ENCODE measurements around the gene GRIPAP1.

DNA sequence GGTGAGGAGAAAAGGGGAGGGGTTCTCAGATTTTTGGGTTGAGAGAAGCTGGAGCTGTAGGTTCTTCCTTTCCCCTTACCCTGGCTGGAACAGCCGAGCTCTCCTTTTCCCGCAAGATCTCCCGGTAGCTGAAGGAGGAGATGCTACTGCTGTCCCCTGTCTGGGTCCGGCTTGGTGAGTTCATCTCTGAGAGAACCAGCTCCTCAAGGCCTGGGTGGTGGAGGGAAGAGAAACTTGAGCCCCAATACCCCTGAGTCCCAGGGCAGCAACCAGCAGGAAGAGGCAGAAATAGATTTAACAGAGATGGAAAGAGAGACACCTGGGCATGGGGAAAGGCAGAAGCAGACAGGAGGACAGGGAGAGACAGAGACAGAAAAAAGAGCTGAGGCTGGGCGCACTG, 23.8 kb downstream of the GRIPAP1 start:
- TF ChIP-seq, protein P1, sequence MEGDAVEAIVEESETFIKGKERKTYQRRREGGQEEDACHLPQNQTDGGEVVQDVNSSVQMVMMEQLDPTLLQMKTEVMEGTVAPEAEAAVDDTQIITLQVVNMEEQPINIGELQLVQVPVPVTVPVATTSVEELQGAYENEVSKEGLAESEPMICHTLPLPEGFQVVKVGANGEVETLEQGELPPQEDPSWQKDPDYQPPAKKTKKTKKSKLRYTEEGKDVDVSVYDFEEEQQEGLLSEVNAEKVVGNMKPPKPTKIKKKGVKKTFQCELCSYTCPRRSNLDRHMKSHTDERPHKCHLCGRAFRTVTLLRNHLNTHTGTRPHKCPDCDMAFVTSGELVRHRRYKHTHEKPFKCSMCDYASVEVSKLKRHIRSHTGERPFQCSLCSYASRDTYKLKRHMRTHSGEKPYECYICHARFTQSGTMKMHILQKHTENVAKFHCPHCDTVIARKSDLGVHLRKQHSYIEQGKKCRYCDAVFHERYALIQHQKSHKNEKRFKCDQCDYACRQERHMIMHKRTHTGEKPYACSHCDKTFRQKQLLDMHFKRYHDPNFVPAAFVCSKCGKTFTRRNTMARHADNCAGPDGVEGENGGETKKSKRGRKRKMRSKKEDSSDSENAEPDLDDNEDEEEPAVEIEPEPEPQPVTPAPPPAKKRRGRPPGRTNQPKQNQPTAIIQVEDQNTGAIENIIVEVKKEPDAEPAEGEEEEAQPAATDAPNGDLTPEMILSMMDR (IDR thresholded peaks at IDR 0.05): no peak
- TF ChIP-seq POLR2A (IDR thresholded peaks at IDR 0.05; ENCODE audit: low read depth) (no peak), EP300 (IDR thresholded peaks at IDR 0.05) (no peak)
